ENCODE results near the gene S100A6.
"Not testable (repeated sequence)": the region's sequence is repeated elsewhere in the genome, so short reads cannot be mapped to it uniquely, and the experiment has no call there.

The S100A6 gene

GRCh38 chr1:153563991-153564390, 28.2 kb upstream of the S100A6 start:
- DNase-seq (ENCODE audit: low read depth in 3 of 3): no peak

GRCh38 chr1:153563483-153563901, 27.7 kb upstream of the S100A6 start:
- DNase-seq (ENCODE audit: low read depth in 3 of 3): no peak

DNA sequence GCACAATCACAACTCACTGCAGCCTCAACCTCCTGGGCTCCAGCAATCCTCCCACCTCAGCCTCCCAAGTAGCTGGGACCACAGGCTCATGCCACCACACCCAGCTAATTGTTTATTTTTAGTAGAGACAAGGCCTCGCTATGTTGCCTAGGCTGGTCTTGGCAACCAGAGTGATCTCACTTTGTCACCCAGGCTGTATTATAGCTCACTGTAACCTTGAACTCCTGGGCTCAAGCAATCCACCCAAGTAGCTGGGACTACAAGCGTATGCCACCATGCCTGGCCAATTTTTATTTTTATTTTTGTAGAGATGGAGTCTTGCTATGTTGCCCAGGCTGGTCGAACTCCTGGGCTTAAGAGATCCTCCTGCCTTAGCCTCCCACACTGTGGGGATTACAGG, 26.2 kb upstream of the S100A6 start:
- DNase-seq (ENCODE audit: low read depth in 3 of 3): not testable (repeated sequence)

GRCh38 chr1:153561466-153561985, 25.7 kb upstream of the S100A6 start:
- no peak for DNase-seq (ENCODE audit: low read depth in 3 of 3)

DNA sequence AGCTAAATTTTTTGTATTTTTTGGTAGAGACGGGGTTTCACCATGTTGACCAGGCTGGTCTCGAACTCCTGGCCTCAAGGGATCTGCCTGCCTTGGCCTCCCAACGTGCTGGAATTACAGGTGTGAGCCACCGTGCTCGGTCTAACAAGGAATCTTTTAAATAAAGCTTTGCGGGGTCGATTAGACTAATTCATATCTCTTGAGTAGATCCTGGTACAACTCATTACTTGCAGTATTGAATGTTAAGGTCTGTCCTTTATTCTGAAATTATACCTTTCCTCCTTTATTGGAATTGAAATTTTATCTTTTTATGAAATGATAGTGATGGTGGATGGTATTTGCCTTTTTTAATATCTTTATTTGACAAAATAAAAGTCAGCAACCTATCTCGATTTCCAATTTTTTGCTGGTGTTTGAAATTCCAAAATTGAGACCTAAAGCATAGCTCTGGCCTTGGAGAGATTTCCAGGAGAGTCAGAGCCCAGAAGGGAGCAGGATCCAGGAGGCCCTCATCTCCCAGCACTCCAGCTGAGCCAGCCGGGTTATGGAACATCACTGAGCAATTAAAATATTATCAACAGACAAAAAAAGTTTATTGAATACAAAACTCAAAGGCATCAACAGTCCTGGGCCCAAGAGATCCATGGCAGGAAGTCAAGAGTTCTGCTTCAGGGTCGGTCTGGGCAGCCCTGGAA, 25.1 kb upstream of the S100A6 start:
- DNase-seq (ENCODE audit: low read depth in 3 of 3): no peak

DNA sequence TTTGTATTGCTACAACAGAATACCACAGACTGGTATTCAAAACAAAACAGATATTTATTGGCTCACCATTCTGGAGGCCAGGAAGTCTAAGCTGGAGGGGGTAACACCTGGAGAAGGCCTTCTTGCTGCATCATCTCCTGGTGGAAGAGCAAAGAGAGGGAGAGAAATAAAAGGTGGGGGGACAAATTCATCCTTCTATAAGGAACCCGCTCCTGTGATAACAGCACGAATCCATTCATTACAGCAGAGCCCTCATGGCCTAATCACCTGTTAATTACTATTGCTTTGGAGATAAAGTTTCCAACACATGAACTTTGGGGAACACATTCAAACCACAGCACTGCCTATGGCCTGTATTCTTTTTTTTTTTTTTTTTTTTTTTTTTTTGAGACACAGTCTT, 24.4 kb upstream of the S100A6 start:
- DNase-seq (ENCODE audit: low read depth in 3 of 3): no peak

GRCh38 chr1:153557877-153558276, 22.1 kb upstream of the S100A6 start:
- no peak for DNase-seq (ENCODE audit: low read depth in 3 of 3)

GRCh38 chr1:153556348-153556747, 20.6 kb upstream of the S100A6 start:
- DNase-seq (ENCODE audit: low read depth in 3 of 3): no peak

GRCh38 chr1:153553830-153554541, 18.2 kb upstream of the S100A6 start:
- no peak for DNase-seq (ENCODE audit: low read depth in 3 of 3)

DNA sequence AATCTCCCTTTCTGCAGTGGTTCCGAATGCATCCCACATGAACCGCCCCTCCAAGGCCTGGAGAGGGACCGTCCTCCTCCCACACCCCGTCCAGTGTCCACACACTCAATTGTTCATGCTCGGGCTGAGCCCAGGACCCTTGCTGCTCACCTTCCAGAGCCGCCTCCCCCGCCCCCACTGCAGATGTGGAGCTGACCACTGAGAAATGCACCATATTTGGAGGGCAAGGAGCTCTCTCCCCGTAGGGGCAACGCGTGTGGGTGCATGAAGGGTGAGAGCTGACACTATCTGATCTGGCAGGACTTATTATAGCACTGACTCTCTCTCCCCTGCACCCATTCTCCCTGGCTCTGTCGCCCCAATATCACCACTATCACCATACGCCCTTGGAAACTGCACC, 17.3 kb upstream of the S100A6 start:
- no peak for DNase-seq (ENCODE audit: low read depth in 3 of 3)

DNA sequence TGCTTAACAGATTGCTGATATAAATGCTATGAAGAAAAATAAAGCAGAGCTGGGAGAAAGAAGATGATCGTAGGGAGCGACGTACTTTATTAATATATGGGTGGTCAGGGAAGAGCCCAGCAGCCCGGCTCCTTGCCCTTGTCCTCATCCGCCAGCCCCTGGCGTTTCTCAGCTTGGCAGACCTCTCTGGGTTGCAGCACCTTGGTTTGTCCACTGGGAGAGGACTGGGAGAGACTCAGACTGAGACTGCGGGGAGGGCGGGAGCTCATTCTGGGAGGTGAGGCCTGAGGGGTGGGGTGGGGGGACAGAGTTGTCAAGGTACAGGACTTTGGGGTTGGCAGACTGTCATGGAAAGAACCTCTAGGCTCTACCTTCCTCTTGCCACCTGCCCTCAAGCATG, 16.5 kb upstream of the S100A6 start:
- DNase-seq (ENCODE audit: low read depth in 3 of 3): no peak

GRCh38 chr1:153550827-153551500, 15.2 kb upstream of the S100A6 start:
- no peak for DNase-seq (ENCODE audit: low read depth in 3 of 3)

- DNase-seq (ENCODE audit: low read depth in 3 of 3): no peak
Observed at GRCh38 chr1:153550398-153550758, 14.6 kb upstream of the S100A6 start.

- DNase-seq (ENCODE audit: low read depth in 3 of 3): no peak
Observed at GRCh38 chr1:153549741-153550397, 14.1 kb upstream of the S100A6 start.

DNA sequence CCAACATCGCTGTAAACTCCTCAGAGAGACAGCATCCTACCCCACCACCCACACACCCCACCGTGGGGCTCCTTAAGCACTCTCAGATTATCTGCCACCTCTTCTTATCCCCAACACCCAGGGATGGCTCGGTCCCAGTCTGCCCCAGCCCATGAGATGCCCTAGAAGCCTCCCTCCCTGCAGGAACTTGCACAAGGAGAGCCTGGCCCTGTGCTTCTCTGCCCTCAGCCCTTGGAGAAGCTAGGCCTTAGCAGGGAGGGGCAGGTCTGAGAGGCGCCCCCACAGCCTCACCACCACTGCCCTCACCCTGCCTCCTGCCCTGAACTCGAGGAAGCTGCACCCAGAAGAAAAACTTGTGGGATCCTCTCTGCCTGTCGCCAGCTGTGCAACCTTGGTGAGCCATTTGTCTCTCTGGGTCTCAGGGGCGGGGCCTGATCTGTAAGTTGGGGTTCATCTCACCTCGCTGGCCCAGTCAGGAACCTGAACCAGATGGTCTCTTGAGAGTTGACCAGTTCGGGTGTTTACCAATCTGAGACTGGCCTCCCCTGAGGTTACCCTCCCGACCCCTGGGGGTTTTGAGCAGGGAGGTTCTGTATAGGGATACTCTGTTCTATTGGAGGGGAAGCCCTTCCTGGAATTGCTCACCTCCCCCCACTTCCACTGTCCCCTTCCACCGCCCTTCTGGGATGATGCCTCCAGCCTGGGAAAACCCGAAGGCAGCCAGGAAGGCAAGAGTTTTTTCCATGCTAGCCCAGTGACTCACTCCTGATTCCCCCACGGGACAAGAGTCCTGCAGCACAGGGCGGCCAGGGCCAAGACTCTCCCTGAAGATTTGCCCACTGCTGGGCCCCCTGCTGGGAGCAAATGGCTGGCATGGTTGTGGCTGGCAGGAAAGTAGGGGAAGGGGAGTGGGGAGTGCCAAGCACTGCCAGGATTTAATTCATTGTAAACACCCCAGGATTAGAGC, 13.2 kb upstream of the S100A6 start, which contains the start of gene S100A3:
TSS of gene S100A3 (minus strand) at position 537 of the 967 bp plus-strand sequence. CDS start 773 bp downstream, outside the sequence.
- no peak for DNase-seq (ENCODE audit: low read depth in 3 of 3)

GRCh38 chr1:153547560-153548551, 12.1 kb upstream of the S100A6 start:
- DNase-seq (ENCODE audit: low read depth in 3 of 3): no peak

DNA sequence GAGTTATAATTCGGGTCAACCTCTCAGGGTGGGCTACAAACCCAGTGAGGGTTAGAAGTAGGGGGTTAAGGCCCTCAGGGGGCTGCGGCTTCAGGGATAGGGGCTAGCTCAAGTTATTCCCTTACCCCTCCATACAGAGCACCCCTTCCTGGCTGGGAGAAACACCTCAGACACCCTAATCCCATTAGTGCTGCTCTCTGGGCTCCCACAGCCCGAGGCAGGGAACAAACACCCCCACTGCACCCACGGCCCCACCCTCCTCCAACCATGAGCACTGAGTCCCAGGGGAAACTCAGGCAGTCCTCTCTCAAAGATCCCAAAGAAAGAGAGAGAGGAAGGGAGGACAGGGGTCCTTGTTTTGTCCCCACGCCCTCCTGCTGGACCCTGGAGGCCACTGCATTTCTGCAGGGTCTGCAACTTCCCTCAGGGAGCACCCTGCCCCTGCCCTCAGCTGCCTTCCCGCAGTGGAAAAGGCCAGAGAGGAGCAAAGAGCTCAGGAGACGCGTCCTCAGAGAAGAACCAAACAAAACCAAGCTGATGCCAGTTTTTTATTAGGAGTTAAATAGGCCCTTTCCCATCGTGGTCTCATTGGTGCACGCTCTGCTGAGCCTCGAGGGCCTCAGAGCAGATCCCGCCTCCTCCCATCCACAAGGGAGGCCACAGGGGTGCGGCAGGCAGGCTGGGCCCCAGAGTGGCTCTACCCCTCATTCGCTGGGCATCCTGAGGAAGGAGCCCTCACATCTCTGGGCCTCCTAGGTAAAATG, 11.2 kb upstream of the S100A6 start:
- no peak for DNase-seq (ENCODE audit: low read depth in 3 of 3)

GRCh38 chr1:153546371-153546770, 10.6 kb upstream of the S100A6 start:
- no peak for DNase-seq (ENCODE audit: low read depth in 3 of 3)
